ENCODE results near the gene ASB3. TPM values are rescaled to one million over a fixed set of nuclear protein-coding genes. Genes with fewer than 3 reads are reported as not detected.
A peak's percentile ranks its signal among the peaks of the same experiment; 100 is the strongest.
"Not testable (repeated sequence)": the region's sequence is repeated elsewhere in the genome, so short reads cannot be mapped to it uniquely, and the experiment has no call there.

Gene ASB3
- total RNA-seq, 2 donors from 2014 or later = 37.9 to 40.3 TPM

DNA sequence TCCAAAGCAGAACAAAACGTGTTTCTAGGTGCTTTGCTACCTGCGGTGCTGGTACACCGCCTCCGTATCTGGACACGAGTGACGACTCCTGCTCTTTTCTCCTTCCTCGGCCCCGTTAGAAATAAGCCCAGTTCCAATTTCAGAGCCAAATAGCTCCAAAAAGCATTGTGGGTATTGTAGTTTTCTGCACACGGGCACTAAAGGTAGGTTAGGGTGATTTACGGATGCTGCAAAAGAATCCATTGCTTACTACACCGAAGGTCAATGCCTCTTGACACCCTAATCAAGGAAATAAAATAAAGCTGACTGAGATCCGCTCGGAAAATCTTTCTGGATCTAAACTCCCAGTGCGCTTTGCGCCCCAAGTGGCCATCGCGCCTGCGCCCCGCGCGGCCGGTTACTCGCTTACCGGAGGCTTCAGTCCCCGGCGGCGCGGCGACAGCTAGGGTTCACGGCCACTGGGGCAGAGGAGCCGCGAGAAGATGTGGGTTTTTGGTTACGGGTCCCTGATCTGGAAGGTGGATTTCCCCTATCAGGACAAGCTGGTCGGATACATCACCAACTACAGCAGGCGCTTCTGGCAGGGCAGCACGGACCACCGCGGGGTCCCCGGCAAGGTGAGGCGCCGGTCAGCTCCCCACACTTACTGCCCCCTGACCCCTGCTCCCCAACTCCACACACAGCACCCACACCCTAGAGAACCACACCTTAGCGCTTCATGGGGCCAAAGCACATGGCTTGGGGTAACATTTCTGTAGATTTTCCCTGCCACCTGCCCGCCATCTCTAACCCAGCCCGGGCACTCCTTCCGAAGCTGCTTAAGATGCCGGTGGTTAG lies 19.1 kb downstream of the ASB3 start, which contains the start of gene CHAC2:
Gene CHAC2, plus strand, starts transcription at position 400 of the 837 bp plus-strand sequence. Its CDS starts 83 bp downstream, at position 483.
- TF ChIP-seq, protein P1, sequence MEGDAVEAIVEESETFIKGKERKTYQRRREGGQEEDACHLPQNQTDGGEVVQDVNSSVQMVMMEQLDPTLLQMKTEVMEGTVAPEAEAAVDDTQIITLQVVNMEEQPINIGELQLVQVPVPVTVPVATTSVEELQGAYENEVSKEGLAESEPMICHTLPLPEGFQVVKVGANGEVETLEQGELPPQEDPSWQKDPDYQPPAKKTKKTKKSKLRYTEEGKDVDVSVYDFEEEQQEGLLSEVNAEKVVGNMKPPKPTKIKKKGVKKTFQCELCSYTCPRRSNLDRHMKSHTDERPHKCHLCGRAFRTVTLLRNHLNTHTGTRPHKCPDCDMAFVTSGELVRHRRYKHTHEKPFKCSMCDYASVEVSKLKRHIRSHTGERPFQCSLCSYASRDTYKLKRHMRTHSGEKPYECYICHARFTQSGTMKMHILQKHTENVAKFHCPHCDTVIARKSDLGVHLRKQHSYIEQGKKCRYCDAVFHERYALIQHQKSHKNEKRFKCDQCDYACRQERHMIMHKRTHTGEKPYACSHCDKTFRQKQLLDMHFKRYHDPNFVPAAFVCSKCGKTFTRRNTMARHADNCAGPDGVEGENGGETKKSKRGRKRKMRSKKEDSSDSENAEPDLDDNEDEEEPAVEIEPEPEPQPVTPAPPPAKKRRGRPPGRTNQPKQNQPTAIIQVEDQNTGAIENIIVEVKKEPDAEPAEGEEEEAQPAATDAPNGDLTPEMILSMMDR (conservative IDR thresholded peaks at IDR 0.05) = peak; percentile 69
- Mint-ChIP-seq H3K4me3 (peak within 1 kb of the TSS; percentile 95), H3K27ac (peak within 1 kb of the TSS; percentile 93), H3K36me3 (ENCODE audit: low read depth) (peaks cover 12% of the 10 kb centered on the region), H3K4me1 (peaks cover 16% of the 10 kb centered on the region), H3K27me3 (ENCODE audit: insufficient read depth) (no peaks in the 10 kb centered on the region), H3K9me3 (no peaks in the 10 kb centered on the region)
- H3K9me3 ChIP-seq (ENCODE audit: control insufficient read depth, low read length) = no peaks in the 10 kb centered on the region
- WGBS, 2 experiments (ENCODE audit: insufficient coverage in 1 of 2, insufficient read length in 1 of 2) = 0% methylated on average over 19 to 46 of the region's 46 CpGs
- no peaks in the 10 kb centered on the region for H3K4me1 ChIP-seq (ENCODE audit: control insufficient read depth, insufficient read depth, low read length)
- H3K9ac ChIP-seq (ENCODE audit: extremely low read depth, low read length, poor library complexity, severe bottlenecking) = peak within 1 kb of the TSS; percentile 69
- peak within 1 kb of the TSS; percentile 86 for H3K4me3 ChIP-seq (ENCODE audit: low read length)
- no peaks in the 10 kb centered on the region for H3K27me3 ChIP-seq (ENCODE audit: control insufficient read depth, insufficient read depth, low read length, poor library complexity, severe bottlenecking)
- DNase-seq = peak; percentile 92
- peaks cover 20% of the 10 kb centered on the region for H3K36me3 ChIP-seq (ENCODE audit: control insufficient read depth, insufficient read depth, low read length)
- H3K27ac ChIP-seq (ENCODE audit: low read depth, low read length) = peak within 1 kb of the TSS; percentile 22

- Histone ChIP-seq H3K4me3 (ENCODE audit: low read length) (no peak overlapping the region), H3K27me3 (ENCODE audit: control insufficient read depth, insufficient read depth, low read length, poor library complexity, severe bottlenecking) (no peaks in the 10 kb centered on the region), H3K27ac (ENCODE audit: low read depth, low read length) (no peak overlapping the region), H3K4me1 (ENCODE audit: control insufficient read depth, insufficient read depth, low read length) (no peaks in the 10 kb centered on the region), H3K9ac (ENCODE audit: extremely low read depth, low read length, poor library complexity, severe bottlenecking) (no peak overlapping the region), H3K36me3 (ENCODE audit: control insufficient read depth, insufficient read depth, low read length) (peaks cover 31% of the 10 kb centered on the region), H3K9me3 (ENCODE audit: control insufficient read depth, low read length) (no peaks in the 10 kb centered on the region)
- TF ChIP-seq, protein P1 (conservative IDR thresholded peaks at IDR 0.05) = no peak
- Mint-ChIP-seq H3K4me1 (peaks cover 16% of the 10 kb centered on the region), H3K27me3 (ENCODE audit: insufficient read depth) (no peaks in the 10 kb centered on the region), H3K4me3 (no peak overlapping the region), H3K36me3 (ENCODE audit: low read depth) (peaks cover 17% of the 10 kb centered on the region), H3K9me3 (no peaks in the 10 kb centered on the region), H3K27ac (no peak overlapping the region)
- WGBS, 2 experiments (ENCODE audit: insufficient coverage in 1 of 2, insufficient read length in 1 of 2) = 93% methylated on average over 1 of the region's 1 CpG; no CpG with 5 or more reads in 1 of the 2 experiments
- DNase-seq = no peak
Measured at GRCh38 chr2:53765767-53766166, 21.0 kb downstream of the ASB3 start.

- not testable (repeated sequence) for H3K9me3 ChIP-seq (ENCODE audit: control insufficient read depth, low read length); H3K9me3 Mint-ChIP-seq; H3K4me1 Mint-ChIP-seq; H3K27me3 ChIP-seq (ENCODE audit: control insufficient read depth, insufficient read depth, low read length, poor library complexity, severe bottlenecking); H3K27ac Mint-ChIP-seq; H3K9ac ChIP-seq (ENCODE audit: extremely low read depth, low read length, poor library complexity, severe bottlenecking); H3K4me3 ChIP-seq (ENCODE audit: low read length); H3K4me1 ChIP-seq (ENCODE audit: control insufficient read depth, insufficient read depth, low read length); H3K27me3 Mint-ChIP-seq (ENCODE audit: insufficient read depth); H3K4me3 Mint-ChIP-seq; DNase-seq; H3K27ac ChIP-seq (ENCODE audit: low read depth, low read length)
- 96 to 98% methylated on average over 9 to 14 of the region's 14 CpGs for WGBS, 2 experiments (ENCODE audit: insufficient coverage in 1 of 2, insufficient read length in 1 of 2)
- peaks cover 16% of the 10 kb centered on the region for H3K36me3 ChIP-seq (ENCODE audit: control insufficient read depth, insufficient read depth, low read length)
- peaks cover 36% of the 10 kb centered on the region for H3K36me3 Mint-ChIP-seq (ENCODE audit: low read depth)
Measured at GRCh38 chr2:53757206-53757605, 29.5 kb downstream of the ASB3 start.
